GM18502 (cell line): Measurements from ENCODE around the gene MACROH2A2.
"Not testable (repeated sequence)": the region's sequence is repeated elsewhere in the genome, so short reads cannot be mapped to it uniquely, and the experiment has no call there.

Experiments used
- ATAC-seq: cut with Tn5 transposase; IDR thresholded peaks from one replicate; pipeline ENCODE4 v1.9.1; 2021; ENCODE audit warnings: mild to moderate bottlenecking; ENCODE audit not compliant: unreplicated experiment, poor library complexity

MACROH2A2 gene

DNA sequence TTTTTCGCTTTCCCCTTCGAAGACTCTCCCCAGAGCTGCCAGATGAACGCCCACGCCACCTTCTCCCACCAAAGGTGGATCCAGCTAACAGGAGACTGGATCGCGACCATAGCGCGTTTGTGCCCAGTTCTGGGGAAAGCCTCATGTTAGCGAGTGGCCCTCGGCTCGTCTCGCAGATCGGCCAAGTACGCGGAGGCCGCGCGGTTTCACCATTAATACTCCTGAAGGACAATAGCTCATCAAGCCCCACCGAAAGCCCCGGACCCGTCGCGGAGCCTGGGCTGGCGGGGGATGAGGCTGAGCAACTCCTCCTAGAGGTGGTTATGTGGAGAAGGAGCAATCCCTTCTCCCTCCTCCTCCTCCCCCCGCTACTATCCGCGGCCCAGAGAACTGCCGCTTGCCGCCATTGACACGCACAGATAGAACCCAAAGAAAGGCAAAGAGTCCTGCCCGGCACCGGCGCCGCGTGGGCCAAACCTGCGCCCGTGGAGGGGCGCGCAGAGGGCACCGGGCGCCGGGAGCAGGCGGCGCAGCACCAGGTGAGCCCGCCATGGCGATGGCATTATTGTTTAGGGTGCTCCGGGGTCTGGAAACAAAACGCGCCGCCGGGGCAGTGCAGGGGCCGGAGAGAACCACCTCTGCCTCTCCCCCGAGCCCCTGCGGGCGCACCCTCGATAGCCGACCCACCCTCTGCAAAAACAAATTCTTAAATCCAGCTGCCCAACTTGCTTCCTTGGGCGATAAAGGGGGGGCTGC, at the start of gene MACROH2A2:
Gene MACROH2A2, plus strand, starts transcription at position 385 of the 756 bp plus-strand sequence. CDS start 22,813 bp downstream, outside the sequence.
- ATAC-seq: no peak

DNA sequence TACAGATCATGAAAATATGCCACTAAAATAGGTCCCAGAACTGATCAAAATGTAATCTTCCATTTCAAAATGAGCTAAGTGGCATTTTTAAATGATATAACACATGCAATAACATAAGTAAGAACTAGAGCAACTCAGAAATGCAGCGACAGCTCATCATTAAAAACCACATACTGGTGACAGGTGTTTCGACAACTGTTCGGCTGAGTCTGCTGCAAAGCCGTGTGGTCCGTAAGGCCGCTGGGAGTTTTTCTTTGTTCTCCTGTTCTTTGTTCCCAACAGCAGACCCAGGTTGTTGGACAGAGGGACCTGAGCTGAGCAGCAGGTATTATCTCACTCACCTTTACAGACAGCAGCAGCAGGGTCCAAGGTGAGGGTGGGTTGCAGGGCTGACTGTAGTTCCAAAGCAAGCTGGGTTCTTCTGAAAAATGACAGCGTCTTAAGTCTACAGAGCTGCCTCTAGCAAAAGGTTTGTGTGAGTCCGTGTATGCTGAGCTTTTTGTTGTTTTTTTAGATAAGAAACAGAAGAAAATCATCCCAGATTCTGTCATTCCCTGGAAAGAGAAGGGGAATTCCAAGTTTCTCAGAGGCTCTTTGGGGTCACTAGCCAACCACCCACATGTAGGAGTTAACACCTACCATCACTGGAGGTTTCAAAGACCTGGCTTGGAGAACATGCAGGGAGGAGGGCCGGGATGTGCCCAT, 45.4 kb upstream of the MACROH2A2 start:
- ATAC-seq: no peak

- no peak for ATAC-seq
Measured at GRCh38 chr10:70031215-70031614, 21.4 kb upstream of the MACROH2A2 start.

GRCh38 chr10:70032667-70033289, 19.9 kb upstream of the MACROH2A2 start:
- ATAC-seq: no peak

GRCh38 chr10:70034232-70034631, 18.4 kb upstream of the MACROH2A2 start:
- ATAC-seq: no peak

GRCh38 chr10:70035531-70035930, 17.1 kb upstream of the MACROH2A2 start:
- no peak for ATAC-seq

GRCh38 chr10:70038923-70039322, 13.7 kb upstream of the MACROH2A2 start:
- ATAC-seq: no peak

- ATAC-seq: no peak
Measured at GRCh38 chr10:70041016-70041415, 11.6 kb upstream of the MACROH2A2 start.

GRCh38 chr10:70041739-70042138, 10.9 kb upstream of the MACROH2A2 start:
- ATAC-seq: not testable (repeated sequence)

GRCh38 chr10:70047066-70047465, 5.6 kb upstream of the MACROH2A2 start:
- not testable (repeated sequence) for ATAC-seq

- ATAC-seq: no peak
Measured at GRCh38 chr10:70048030-70048723, 4.5 kb upstream of the MACROH2A2 start.

DNA sequence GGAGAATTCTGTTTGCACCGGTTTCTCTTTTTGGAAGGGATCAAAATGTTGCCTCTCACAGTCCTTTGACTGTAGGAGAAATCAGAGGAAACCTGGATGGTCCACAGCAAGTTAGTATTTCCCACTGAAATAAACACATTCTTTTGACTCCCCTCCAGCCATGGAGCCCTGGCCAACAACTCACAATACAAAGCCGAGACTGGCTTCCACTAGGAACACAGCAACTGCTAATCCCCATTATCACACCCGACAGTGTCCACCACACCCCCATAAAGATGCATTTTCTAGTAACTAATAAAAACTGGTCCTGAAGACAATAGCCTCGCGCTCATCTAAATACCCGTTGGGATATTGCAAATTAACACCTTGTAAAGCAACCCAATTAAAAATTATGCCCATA, 798 bp upstream of the MACROH2A2 start:
- ATAC-seq: no peak

- ATAC-seq: no peak
Measured at GRCh38 chr10:70053218-70053840, 683 bp downstream of the MACROH2A2 start.

GRCh38 chr10:70053841-70054288, 1.2 kb downstream of the MACROH2A2 start:
- ATAC-seq: no peak

DNA sequence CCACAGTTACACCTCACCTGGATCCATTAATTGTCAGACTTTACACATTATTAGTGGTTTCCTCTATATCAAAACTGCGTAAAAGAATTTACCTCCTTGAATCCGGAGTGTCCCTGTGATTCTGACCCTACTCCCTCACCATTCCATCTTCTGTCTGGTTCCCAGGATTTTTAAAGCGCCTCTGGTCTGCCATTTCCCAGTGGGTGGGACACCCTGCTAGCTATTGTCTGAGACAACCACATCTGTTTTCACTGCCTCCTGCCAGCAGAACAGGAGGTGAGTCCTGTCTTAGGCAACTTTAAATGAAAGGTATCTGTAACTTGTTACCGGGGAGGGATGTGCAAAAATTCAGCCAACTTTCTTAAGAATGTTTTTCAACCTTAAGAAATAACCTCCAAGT, 2.3 kb downstream of the MACROH2A2 start:
- ATAC-seq: no peak

- ATAC-seq: no peak
Measured at GRCh38 chr10:70055550-70055949, 2.9 kb downstream of the MACROH2A2 start.

GRCh38 chr10:70057306-70057705, 4.7 kb downstream of the MACROH2A2 start:
- no peak for ATAC-seq

DNA sequence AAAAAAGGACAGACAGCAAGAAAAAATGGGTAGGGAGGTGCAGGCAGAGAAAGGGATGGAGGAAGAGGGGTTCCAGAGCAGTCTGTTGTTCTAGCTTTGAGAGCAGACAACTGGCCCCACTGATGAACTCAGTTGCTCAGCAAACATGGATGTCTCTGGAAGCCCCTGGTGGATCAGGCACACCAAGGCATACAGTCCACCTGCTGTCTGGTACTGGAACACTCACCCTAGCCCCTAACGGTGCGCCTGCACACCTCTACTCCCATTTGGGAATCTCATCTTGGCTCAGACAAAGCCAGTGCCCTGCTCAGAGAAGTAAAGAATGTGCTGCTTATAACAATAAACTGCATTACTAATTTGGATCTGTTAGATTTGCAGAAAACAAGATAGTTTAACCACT, 7.7 kb downstream of the MACROH2A2 start:
- no peak for ATAC-seq

- no peak for ATAC-seq
Measured at GRCh38 chr10:70063418-70064098, 10.9 kb downstream of the MACROH2A2 start.

GRCh38 chr10:70064486-70064885, 11.8 kb downstream of the MACROH2A2 start:
- no peak for ATAC-seq
